LHCN-M2 (cell line): ENCODE data around the gene BRIX1. TPM values are rescaled to one million over a fixed set of nuclear protein-coding genes. Genes with fewer than 3 reads are reported as not detected.
A peak's percentile ranks its signal among the peaks of the same experiment; 100 is the strongest.
"Not testable (repeated sequence)": the region's sequence is repeated elsewhere in the genome, so short reads cannot be mapped to it uniquely, and the experiment has no call there.

Source experiments
- DNase-seq: peaks from one replicate; pipeline ENCODE4 v3.0.0-alpha.2; 2012; ENCODE audit warnings: low read depth
- total RNA-seq: library from RNA; depleted of rRNA; stranded (reverse); fragments of >200 nt; gene quantifications from 2 replicates; pipeline ENCODE4 v1.2.3, GENCODE V29; 2014

Gene BRIX1
- total RNA-seq, 1 experiment from 2014 or later = 52.9 TPM

DNA sequence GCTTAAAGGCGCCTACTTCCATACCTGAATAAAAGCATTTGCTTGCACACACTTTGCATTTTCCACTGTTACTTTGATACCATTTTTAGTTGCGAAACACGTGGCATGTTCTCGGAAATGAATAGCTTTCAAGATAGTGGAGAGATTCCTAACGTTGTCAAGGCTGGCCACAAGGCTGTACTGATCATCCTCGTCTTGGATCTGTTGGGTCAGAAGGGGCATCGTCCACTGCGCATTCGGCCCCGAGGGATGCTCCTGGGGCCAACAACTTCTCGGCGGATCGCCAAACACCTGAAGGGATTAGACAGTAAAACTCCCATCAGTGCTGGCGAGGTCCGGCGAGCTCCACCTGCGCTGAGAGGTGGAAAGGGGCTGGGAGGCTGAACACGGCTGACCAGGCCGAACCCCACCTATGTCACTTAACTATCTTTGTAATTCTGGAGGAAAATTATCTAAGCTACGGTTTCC lies 806 bp upstream of the BRIX1 start:
- DNase-seq = peak; percentile 25

DNA sequence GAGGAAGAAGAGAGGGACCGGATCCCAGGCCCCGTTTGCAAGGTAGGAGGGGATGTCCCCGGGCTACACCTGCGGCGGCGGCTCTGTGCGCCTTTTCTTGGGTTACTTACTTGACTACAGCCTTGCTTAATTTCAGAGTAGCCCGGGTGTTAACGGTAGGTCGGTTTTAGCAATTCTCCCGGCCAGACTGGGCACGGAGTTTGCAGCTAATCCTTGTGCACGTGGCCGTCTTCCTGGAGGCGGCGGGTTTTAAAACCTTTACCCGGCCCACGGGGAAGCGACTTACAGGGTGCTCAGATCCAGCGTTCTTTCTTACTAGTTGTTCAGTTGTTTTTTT lies 313 bp downstream of the BRIX1 start:
- DNase-seq = no peak

DNA sequence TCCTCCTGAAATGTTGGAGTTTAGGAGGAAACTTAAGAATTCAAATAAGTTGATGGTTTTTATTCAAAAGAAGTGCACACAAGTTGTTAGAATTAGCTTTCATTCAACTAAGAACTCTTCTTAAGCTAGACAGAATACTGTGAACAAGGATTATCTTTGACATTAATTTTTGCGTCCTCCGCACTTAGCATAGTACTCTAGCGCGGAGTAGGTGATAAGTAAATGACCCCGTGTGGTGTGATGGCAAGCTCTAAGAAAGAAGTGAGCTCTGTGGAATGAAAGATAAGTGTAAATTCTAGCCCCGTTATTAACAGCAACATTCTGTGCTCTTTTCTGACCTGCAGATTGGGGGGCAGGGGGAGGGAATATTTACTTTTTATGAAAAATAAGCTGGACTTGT lies 1.0 kb downstream of the BRIX1 start:
- no peak for DNase-seq

DNA sequence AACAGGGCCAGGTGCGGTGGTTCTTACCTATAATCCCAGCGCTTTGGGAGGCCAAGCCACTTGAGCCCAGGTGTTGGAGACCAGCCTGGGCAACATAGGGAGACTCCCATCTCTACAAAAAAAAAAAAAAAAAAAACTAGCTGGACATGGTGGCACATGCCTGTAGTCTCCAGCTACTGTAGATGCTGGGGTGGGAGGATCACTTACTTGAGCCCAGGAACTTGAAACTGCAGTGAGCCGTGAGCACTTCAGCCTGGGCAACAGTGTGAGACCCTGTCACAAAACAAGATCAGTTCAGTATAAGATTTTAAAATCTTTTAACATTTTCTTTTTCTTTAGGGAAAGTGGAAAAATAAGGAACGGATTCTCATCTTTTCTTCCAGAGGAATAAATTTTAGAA lies 2.5 kb downstream of the BRIX1 start:
- no peak for DNase-seq

DNA sequence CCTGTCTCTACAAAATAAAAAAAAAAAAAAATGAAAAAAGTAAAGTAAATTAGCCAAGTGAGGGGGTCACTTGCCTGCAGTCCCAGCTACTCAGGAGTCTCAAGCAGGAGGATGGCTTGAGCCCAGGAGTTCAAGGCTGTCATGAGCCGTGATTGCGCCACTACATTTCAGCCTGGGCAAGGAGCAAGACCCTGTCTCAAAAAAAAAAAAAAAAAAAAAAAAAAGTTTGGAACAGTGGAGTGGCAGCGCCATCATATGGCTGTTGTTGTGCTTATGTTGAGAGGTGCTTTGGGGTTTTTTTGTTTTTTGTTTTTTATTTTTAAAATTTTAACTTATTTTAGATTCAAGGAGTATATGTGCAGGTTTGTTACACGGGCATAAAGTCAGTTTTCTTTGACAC lies 3.6 kb downstream of the BRIX1 start:
- DNase-seq = no peak

DNA sequence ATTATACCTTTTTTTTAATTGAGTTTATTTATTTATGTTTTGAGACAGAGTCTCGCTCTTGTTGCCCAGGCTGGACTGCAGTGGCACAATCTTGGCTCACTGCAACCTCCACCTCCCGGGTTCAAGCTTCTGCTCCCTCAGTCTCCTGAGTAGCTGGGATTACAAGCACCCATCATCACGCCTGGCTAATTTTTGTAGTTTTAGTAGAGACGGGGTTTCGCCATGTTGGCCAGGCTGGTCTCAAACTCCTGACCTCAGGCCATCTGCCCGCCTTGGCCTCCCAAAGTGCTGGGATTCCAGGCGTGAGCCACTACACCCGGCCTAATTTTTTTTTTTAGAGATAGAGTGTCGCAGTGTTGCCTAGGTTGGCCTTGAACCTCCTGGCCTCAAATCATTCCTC lies 7.7 kb downstream of the BRIX1 start:
- not testable (repeated sequence) for DNase-seq

DNA sequence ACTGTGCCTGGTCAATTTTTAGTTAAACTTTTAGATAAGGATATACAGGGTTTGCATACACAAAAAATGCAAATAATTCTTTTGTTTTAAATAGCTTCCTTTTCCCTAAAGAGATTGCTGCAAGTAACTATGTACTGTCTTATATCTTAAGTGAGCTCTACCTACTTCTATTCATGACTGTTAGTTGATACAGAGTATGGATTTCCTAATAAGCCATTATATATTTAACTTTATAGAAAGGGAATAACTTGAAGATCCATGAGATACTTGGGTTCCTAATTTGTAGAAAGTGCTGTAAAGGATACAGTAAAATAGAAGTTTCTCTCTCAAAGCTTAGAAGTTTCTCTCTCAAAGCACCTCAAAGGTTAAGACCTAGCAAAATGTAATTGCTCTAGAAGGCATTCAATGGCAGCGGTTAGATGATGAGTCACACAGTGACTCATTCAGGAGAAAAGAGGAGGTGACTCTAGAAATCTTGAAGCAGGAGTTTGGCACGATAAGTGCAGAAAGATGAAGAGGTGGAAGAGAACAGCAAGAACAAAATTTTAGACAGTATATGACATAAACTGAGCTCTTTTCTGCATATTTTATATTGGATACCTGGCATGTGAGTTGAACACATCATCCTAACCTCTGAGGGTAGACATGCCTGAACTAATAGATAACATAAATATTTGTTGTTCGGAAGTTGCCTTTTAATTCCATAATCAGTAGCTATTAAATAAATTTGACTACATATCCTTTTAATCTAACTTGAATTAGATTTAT lies 8.4 kb downstream of the BRIX1 start:
- peak; percentile 92 for DNase-seq

DNA sequence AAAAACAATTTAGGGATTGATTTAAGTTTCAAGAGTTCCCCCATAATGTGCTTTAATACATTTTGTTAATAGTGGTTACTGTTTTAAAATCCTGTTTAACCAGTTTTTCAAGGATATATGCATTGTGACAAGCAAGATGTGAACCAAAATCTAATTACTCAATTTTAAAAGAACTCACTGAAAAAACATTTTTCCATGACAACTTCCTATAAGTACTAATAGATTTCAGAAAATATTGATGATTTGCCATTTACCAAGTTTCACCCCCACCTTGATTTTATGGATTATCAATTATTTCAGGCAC lies 8.9 kb downstream of the BRIX1 start:
- DNase-seq = no peak

DNA sequence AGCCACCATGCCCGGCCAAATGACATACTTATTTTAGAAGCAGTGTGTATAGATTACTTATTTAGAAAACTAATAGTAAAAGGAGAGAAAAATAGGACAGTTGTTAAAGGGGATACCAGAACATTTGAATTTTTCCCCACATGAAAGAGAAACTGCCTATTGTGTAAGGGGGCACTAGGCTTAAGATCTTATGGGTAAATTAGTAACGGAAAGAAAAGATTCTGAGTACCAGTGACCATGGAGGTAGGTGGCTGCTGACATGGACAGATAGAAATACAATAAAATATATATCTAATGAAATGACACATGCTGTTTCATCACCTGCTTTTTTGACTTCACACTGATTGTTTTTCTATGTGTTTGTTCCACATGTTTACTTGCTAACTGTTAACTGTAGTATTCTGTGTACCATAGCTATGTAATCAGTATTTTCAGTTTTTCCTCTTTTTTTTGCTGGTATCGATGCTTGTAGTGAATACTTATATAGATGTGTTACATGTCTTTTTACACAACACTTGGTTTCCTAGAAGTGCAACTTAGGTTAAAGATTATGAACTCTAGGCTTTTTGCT lies 10.9 kb downstream of the BRIX1 start:
- DNase-seq = no peak

DNA sequence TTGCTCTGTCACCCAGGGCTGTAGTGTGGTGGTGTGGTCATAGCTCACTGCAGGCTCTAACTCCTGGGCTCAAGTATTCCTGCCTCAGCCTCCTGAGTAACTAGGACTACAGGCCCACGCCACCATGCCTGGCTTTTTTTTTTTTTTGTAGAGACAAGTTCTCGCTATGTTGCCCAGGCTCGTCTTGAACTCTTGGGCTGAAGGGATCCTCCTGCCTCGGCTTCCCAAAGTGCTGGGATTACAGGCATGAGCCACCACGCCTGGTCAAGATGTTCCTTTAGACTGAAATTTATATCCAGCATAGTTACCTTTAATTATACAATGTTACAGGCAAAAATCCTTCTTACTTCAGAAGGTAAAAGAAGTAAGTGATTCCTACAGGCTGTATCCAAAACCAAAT lies 12.3 kb downstream of the BRIX1 start:
- DNase-seq = no peak

DNA sequence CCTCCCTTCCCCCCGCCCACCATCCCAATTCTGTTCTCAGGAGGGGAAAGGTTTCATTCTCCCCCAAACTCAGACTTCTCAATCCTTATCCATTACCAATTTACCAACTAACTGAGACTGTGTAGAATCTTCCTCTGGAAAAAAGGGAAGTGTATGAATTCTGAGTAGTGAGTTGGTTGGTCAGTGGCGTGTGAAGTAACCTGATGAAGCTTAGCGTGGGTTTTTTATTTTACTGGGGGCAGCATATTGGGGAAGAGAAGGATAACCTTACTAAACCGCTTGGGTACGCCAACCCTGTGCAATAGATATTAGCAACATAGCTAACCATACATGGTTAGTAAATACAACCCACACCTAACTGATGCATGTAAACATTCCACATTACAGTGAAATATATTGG lies 12.8 kb downstream of the BRIX1 start:
- DNase-seq = no peak

DNA sequence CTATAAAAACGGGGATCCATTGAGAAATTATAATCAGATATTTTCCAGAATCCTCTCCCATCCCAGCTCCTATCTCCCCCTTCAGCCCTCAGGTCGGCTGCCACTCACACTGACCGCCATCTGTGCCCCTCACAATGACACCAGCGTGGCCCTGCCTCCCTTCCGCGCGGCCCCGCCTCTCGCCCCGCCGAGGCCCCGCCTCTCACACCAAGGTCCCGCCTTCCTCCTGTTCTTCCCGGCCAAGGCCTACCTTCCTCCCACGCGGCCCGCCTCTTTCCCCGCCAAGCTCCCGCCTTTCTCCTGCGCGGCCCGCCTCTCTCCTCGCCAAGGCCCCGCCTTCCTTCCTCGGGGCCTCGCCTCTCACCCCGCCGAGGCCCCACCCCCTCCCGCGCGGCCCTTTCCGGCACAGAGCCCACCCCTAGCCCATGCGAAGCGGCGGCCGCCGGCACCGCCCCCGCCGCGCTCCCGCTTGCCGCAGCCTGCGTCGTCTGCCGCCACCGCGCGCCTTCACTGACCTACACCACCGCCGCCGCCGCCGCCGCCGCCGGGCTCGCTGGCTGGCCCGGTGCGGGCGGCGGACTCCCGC lies 13.7 kb downstream of the BRIX1 start, which contains the start of gene DNAJC21:
Gene DNAJC21 (plus strand): TSS at position 426 of the 586 bp plus-strand sequence. CDS start 261 bp downstream, outside the sequence.
- peak; percentile 94 for DNase-seq

DNA sequence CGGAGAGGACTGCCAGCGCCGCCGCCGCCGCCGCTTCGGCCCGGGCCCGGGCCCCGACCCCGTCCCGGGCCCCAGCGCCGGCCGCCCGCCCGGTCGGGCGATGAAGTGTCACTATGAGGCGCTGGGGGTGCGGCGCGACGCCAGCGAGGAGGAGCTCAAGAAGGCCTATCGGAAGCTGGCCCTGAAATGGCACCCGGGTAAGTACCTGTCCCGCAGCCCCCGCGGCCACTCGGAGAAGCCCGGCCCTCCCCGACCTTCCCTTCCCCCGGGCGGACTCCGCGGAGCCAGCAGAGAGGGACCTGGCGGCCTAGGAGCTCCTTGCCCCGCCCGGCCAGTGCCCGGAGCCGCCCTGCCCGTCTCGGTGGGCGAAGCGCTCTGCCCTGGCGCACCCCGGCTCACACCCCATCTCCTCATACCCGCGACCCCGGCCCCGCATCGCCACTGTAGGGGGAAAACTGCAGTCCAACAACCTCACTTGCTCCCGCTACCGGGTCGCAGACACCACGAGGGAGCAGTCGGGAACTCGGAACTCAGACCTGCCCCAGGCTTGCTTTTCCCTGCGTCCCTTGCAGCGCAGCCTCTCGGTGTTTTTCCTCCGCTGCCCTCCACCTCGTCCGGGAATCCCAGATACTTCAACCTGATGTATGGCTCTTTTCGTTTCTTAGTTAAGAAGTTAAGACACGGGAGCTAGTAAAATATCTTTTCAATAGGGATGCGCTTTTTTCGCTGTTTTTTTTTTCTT lies 14.4 kb downstream of the BRIX1 start:
- DNase-seq = peak; percentile 75

DNA sequence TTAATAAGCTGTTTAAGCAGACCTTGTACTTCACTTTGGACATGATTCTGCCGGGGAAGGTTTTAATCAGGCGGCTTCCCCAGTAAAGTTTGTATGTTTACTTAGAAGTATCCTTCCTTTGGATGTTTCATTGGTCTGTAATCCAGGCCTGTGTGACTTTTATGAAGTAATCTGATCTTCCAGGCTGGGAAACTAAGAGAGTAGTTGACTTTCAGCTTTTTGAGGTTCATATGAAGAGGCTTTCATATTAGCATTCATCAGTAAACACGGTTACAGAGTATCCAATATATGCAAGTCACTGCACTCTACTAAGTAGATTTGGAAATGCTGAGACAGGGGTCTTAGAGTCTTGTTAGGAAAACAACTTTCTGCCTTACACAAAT lies 14.9 kb downstream of the BRIX1 start:
- DNase-seq = peak; percentile 8

DNA sequence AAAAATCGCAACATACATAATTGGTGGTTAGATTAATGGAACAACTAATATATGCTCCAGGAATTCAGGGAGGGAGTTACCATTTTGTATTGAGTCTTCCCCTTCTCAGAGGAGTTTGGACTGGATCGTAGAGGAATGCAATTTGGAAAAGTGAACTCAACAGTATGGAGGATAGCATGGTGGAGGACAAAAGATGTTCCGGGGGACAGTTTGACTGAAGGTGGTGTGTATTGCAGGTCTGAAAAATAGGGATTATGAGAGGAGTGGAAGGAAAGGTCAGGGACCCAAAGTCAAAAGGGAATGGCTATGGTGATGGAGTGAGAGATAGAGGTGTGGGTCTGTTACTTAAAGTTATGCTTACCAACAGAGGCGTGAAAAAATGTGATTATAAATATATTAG lies 15.4 kb downstream of the BRIX1 start:
- no peak for DNase-seq

DNA sequence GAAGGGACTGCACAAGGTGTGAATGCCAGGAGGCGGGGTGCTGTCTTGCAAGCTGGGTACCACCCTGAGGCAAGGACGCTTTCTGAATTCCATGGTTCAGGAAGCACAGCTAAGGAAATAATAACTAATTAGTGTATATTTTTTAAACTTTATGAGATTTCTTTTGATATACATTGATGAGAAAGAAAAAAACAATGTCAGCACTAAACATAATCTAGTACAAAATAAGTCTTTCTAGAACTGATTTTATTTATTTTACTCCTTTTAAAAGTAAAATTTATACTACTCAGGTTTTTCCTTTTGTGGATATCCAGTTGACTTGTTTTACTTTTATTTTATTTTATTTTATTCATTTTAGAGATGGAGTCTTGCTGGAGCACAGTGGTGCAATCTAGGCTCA lies 17.4 kb downstream of the BRIX1 start:
- DNase-seq = no peak

DNA sequence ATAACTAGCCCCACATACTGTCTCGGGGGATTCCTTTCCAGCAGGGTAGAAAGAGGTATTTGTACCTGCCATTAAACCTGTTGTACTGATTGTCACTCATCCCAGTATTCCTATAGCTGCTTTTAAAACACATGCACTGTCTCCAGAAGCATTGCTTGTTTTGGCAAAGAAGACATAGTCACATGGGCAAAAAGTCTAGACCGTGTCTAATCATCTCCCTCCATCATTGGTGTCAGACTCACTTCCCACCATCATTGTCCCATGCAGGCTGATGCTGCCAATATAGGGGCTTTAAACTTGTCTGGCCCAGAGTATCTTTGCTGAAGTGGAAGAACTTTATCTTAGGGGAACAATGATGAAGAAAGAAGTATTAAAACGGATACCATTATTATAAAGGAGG lies 26.4 kb downstream of the BRIX1 start:
- no peak for DNase-seq

DNA sequence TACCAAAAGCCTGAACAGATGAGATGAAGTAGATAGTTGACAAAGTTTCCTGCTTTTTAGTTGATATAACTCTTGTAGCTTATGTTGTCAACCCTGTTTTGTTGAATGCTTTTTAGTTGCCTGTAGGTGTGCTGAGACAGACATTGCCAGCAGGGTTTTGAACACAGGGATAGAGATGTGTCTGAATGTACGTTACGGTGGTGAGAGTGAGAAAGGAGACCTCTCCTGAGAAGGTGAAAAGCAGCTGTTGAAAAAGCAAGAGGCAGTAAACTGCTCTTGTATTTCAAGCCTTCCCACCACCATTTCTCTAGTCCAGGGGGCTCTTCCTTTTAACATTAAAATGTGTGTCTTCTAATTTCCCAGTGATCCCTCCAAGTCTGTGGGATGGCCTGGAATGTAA lies 28.5 kb downstream of the BRIX1 start:
- no peak for DNase-seq

DNA sequence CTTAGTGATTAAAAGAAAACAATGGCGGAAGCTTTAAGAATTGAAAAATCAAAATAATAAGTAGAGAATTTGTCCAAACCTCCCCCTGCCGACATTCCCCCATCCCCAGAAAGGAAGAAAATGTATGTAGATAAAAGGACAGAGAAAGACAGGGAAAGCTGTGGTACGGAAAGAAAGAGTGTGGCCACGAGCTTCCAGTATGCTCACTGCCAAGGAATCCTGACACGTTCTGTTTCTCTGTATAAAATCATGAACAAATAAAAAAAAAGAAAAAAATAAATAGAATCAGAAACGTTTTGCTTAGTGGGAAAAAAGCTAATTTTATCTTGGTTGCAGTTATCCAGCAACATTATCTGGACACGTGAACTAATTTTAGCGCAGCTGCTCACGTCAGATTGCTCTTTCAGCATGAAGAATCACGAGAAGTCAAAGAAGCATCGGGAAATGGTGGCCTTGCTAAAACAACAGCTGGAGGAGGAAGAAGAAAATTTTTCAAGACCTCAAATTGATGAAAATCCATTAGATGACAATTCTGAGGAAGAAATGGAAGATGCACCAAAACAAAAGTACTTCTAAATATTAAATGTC lies 29.0 kb downstream of the BRIX1 start:
- DNase-seq = no peak

DNA sequence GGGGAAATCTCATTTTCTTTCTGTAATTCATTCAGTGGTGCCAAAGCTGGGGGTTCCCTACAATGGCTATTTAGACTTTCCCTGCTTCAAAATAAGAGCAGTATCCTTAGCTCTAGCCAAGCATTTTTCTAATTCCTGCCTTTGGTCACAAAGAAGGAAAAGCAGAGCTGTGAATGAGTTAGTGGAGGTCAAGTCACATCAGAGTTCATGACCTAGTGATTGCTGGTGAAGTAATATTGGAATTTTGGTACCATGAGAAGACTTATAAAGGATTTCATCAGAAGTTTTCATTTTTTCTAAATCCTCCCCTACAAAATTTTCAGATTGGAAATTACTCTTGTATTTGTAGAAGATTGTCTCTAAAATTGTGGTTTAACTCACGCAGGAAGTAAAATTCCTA lies 41.8 kb downstream of the BRIX1 start:
- no peak for DNase-seq

DNA sequence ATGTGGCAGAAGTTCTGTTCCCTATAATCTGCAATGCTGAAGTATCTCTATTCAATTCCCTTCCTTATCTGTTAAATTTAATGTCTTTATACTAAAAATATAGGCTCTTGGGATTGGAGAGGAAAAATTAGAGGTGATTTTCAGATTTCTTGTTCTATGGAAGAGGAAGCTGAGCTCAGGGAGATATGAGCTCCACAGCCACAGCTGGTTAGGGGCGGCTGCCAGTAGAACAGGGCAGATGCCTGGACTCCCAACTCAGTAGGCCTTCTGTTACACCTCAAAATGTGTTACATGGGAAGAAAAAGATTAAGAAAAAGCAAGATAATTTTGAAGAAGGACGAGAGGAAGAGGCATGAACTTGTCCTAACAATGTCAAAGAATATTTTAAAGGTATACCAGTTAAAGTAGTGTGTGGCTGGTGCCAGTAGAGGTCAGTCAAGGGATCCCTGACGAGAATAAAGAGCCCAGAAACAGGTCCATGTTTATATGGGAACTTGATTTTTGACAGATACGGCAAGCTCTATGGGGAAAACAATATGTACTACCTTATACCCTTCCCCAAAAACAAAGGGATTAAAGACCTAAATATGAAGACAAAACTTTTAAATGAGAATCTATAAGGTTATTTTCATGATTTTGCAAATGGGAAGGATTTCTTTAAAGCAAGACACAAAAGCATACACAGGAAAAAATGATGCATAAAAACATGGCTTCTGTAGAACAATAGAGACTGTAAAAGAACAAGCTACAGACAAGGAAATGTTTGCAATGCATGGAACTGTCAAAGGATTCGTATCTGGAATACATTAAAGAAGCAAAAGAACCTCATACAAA lies 42.6 kb downstream of the BRIX1 start:
- DNase-seq = peak; percentile 26
